HuH-7 (cell line): Measurements from ENCODE around the gene NTM.
"Not testable (repeated sequence)": the region's sequence is repeated elsewhere in the genome, so short reads cannot be mapped to it uniquely, and the experiment has no call there.

Experiments used
- DNase-seq: peaks from one replicate; pipeline ENCODE4 v3.0.0; 2011; ENCODE audit warnings: low spot score

Gene NTM

GRCh38 chr11:131463649-131464425 lies 93.4 kb downstream of the NTM start:
- DNase-seq = no peak

- DNase-seq = no peak
These were observed 94.0 kb downstream of the NTM start for GRCh38 chr11:131464461-131464860.

GRCh38 chr11:131465039-131465438 lies 94.6 kb downstream of the NTM start:
- DNase-seq = no peak

GRCh38 chr11:131465746-131466145 lies 95.3 kb downstream of the NTM start:
- no peak for DNase-seq

GRCh38 chr11:131467645-131468394 lies 97.4 kb downstream of the NTM start:
- no peak for DNase-seq

- DNase-seq = no peak
These were observed 98.2 kb downstream of the NTM start for GRCh38 chr11:131468565-131468964.

GRCh38 chr11:131470216-131470925 lies 100.0 kb downstream of the NTM start:
- no peak for DNase-seq

- DNase-seq = no peak
These were observed 101.6 kb downstream of the NTM start for GRCh38 chr11:131471976-131472375.

GRCh38 chr11:131474947-131475346 lies 104.5 kb downstream of the NTM start:
- no peak for DNase-seq

- no peak for DNase-seq
These were observed 105.9 kb downstream of the NTM start for GRCh38 chr11:131476266-131476665.

GRCh38 chr11:131478341-131478740 lies 107.9 kb downstream of the NTM start:
- no peak for DNase-seq

- DNase-seq = no peak
These were observed 110.9 kb downstream of the NTM start for GRCh38 chr11:131481303-131481702.

GRCh38 chr11:131481971-131482370 lies 111.6 kb downstream of the NTM start:
- DNase-seq = no peak

- no peak for DNase-seq
These were observed 113.0 kb downstream of the NTM start for GRCh38 chr11:131483453-131483852.

GRCh38 chr11:131483877-131484276 lies 113.5 kb downstream of the NTM start:
- DNase-seq = no peak

- no peak for DNase-seq
These were observed 115.7 kb downstream of the NTM start for GRCh38 chr11:131486100-131486499.

- DNase-seq = no peak
These were observed 116.7 kb downstream of the NTM start for GRCh38 chr11:131486937-131487635.

- no peak for DNase-seq
These were observed 117.8 kb downstream of the NTM start for GRCh38 chr11:131488238-131488637.

GRCh38 chr11:131491503-131491902 lies 121.1 kb downstream of the NTM start:
- no peak for DNase-seq

GRCh38 chr11:131495423-131495822 lies 125.0 kb downstream of the NTM start:
- DNase-seq = no peak

- DNase-seq = not testable (repeated sequence)
These were observed 127.3 kb downstream of the NTM start for GRCh38 chr11:131497686-131498085.

- no peak for DNase-seq
These were observed 128.3 kb downstream of the NTM start for GRCh38 chr11:131498631-131499160.
